Body of pancreas (tissue), 4 donors: ENCODE data around the gene MILR1.

Source experiments
- CTCF ChIP-seq, 7 experiments: fragments of 450-650 bp in 4 of 7; fragments of 200-600 bp in 3 of 7; sonication (generic) in 3 of 7; IDR thresholded peaks; one replicate each; pipeline ENCODE4 v1.5.1; 2016 to 2019; ENCODE audit warnings: antibody characterized with exemption in 7 of 7
- POLR2A ChIP-seq, 3 donors: fragments of 450-650 bp; IDR thresholded peaks; one replicate each; pipeline ENCODE4 v1.6.1; 2016; ENCODE audit warnings: antibody characterized with exemption in 3 of 3, mild to moderate bottlenecking in 2 of 3

DNA sequence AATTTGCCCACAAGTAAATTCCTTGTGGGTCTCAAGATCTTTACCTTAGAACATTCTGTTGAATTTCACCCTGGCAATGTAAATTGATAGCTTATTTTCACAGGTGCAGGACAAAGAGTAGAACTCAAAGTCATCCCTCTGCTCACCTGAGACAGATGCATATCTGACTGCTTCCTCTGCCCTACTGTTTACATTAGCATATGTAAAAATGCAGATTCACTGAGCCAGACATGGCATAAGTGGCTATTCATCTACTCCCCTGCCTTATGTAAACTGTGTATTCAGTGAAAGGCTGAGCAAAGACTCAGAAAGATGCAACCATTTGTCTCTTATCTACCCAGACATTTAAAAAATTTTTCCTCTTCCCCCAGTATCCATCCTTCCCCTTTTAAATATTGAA is 22.3 kb upstream of the MILR1 start:
- TF ChIP-seq CTCF (IDR thresholded peaks at IDR 0.05) (no peak), POLR2A (IDR thresholded peaks at IDR 0.05) (no peak)
